ENCODE data around the gene DNAH17.

GRCh38 chr17:78611607-78612006 is 34.4 kb upstream of the DNAH17 start:
- TF ChIP-seq POLR2A (IDR thresholded peaks at IDR 0.05; ENCODE audit: low read depth, low read length) (no peak), POLR2AphosphoS5 (IDR thresholded peaks at IDR 0.05; ENCODE audit: low read depth, low read length) (no peak)

All from GM12892 (cell line).